ENCODE measurements around the gene AKAP10.

GRCh38 chr17:19865021-19865420 lies 112.6 kb downstream of the AKAP10 start:
- no peak for TF ChIP-seq CTCF (IDR thresholded peaks at IDR 0.05)
- no peak for TF ChIP-seq POLR2A (IDR thresholded peaks at IDR 0.05)
